Measurements from ENCODE around the gene SIGMAR1. TPM values are rescaled to one million over a fixed set of nuclear protein-coding genes. Genes with fewer than 3 reads are reported as not detected.

The SIGMAR1 gene
- total and polyA plus RNA-seq, 2 of the 8 experiments (the other 6 are each of a cell fraction or from before 2014, with no cell fraction given), result 84.2 to 134 TPM

DNA sequence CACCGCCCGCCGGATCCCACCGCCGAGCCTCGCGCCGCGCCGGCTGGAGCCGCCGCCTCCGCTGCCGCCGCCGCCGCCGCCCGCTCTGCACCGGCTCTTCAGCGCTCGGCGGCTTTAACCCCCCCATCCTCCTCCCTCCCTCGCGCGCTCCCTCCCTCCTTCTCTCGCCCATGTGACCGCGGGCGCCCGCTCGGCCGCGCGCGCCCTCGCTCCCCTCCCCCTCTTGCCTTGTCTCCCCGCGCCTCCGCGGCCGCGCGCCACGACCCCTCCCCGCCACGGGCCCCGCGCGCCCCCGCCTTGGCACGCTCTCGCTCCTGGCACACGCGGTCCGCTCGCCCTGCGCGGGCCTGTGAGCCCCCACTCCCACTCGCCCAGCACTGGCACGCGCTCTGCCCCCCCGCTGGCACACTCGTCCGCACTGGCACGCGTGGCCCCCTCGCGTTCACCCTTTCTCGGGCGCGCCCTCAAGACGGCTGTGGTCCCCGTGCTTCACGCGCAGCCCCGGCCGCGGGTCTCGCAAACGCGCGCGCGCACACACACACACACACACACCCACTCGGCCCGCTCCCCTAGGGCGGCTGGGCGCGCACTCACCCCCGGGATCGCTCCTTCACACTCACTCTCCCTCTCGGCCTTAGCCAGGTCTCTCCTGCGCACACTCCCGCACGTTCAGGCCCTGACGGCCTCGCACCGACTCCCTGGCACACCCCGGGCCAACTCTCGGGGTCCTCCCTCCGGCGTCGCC is 47.8 kb downstream of the SIGMAR1 start, which contains the start of gene CNTFR (continued):
- TF ChIP-seq MAFK (IDR thresholded peaks at IDR 0.05; ENCODE audit: low read depth, low read length), result no peak
